Measurements from ENCODE around the gene TCEA3.

TCEA3 gene

GRCh38 chr1:23463286-23463685, 38.7 kb upstream of the TCEA3 start:
- FAIRE-seq (no peak), DNase-seq (ENCODE audit: insufficient read length, low spot score) (no peak)
- no peak for TF ChIP-seq SPI1 (IDR thresholded peaks at IDR 0.05; ENCODE audit: low read depth, low read length)
- no peak for TF ChIP-seq TAF1 (IDR thresholded peaks at IDR 0.05; ENCODE audit: low read depth, low read length)
- TF ChIP-seq POLR2A (IDR thresholded peaks at IDR 0.05; ENCODE audit: low read depth, low read length), result no peak
- no peak for TF ChIP-seq POU2F2 (IDR thresholded peaks at IDR 0.05; ENCODE audit: low read depth, low read length)
- no peak for TF ChIP-seq PAX5 (IDR thresholded peaks at IDR 0.05; ENCODE audit: insufficient read depth, low read length, severe bottlenecking)
- no peak for TF ChIP-seq POLR2AphosphoS5 (IDR thresholded peaks at IDR 0.05; ENCODE audit: low read depth, low read length)

- FAIRE-seq (no peak), DNase-seq (ENCODE audit: insufficient read length, low spot score) (no peak)
- TF ChIP-seq SPI1 (IDR thresholded peaks at IDR 0.05; ENCODE audit: low read depth, low read length), result no peak
- TF ChIP-seq POU2F2 (IDR thresholded peaks at IDR 0.05; ENCODE audit: low read depth, low read length), result no peak
- TF ChIP-seq TAF1 (IDR thresholded peaks at IDR 0.05; ENCODE audit: low read depth, low read length), result no peak
- TF ChIP-seq POLR2AphosphoS5 (IDR thresholded peaks at IDR 0.05; ENCODE audit: low read depth, low read length), result no peak
- no peak for TF ChIP-seq POLR2A (IDR thresholded peaks at IDR 0.05; ENCODE audit: low read depth, low read length)
- TF ChIP-seq PAX5 (IDR thresholded peaks at IDR 0.05; ENCODE audit: insufficient read depth, low read length, severe bottlenecking), result no peak
These were observed 38.2 kb upstream of the TCEA3 start for GRCh38 chr1:23462766-23463165.

- TF ChIP-seq SPI1 (IDR thresholded peaks at IDR 0.05; ENCODE audit: low read depth, low read length) (no peak), TAF1 (IDR thresholded peaks at IDR 0.05; ENCODE audit: low read depth, low read length) (no peak), POLR2A (IDR thresholded peaks at IDR 0.05; ENCODE audit: low read depth, low read length) (no peak), POLR2AphosphoS5 (IDR thresholded peaks at IDR 0.05; ENCODE audit: low read depth, low read length) (no peak), PAX5 (IDR thresholded peaks at IDR 0.05; ENCODE audit: insufficient read depth, low read length, severe bottlenecking) (no peak), POU2F2 (IDR thresholded peaks at IDR 0.05; ENCODE audit: low read depth, low read length) (no peak)
- FAIRE-seq (no peak), DNase-seq (ENCODE audit: insufficient read length, low spot score) (no peak)
These were observed 36.5 kb upstream of the TCEA3 start for GRCh38 chr1:23461050-23461449.

GRCh38 chr1:23460519-23460918, 36.0 kb upstream of the TCEA3 start:
- TF ChIP-seq TAF1 (IDR thresholded peaks at IDR 0.05; ENCODE audit: low read depth, low read length) (no peak), SPI1 (IDR thresholded peaks at IDR 0.05; ENCODE audit: low read depth, low read length) (no peak), POLR2AphosphoS5 (IDR thresholded peaks at IDR 0.05; ENCODE audit: low read depth, low read length) (no peak), POLR2A (IDR thresholded peaks at IDR 0.05; ENCODE audit: low read depth, low read length) (no peak), POU2F2 (IDR thresholded peaks at IDR 0.05; ENCODE audit: low read depth, low read length) (no peak), PAX5 (IDR thresholded peaks at IDR 0.05; ENCODE audit: insufficient read depth, low read length, severe bottlenecking) (no peak)
- FAIRE-seq, result no peak
- no peak for DNase-seq (ENCODE audit: insufficient read length, low spot score)

GRCh38 chr1:23459338-23459757, 34.8 kb upstream of the TCEA3 start:
- FAIRE-seq (no peak), DNase-seq (ENCODE audit: insufficient read length, low spot score) (no peak)
- TF ChIP-seq TAF1 (IDR thresholded peaks at IDR 0.05; ENCODE audit: low read depth, low read length) (no peak), PAX5 (IDR thresholded peaks at IDR 0.05; ENCODE audit: insufficient read depth, low read length, severe bottlenecking) (no peak), SPI1 (IDR thresholded peaks at IDR 0.05; ENCODE audit: low read depth, low read length) (no peak), POLR2A (IDR thresholded peaks at IDR 0.05; ENCODE audit: low read depth, low read length) (no peak), POLR2AphosphoS5 (IDR thresholded peaks at IDR 0.05; ENCODE audit: low read depth, low read length) (no peak), POU2F2 (IDR thresholded peaks at IDR 0.05; ENCODE audit: low read depth, low read length) (no peak)

GRCh38 chr1:23456226-23456625, 31.7 kb upstream of the TCEA3 start:
- TF ChIP-seq PAX5 (IDR thresholded peaks at IDR 0.05; ENCODE audit: insufficient read depth, low read length, severe bottlenecking), result no peak
- no peak for TF ChIP-seq POLR2A (IDR thresholded peaks at IDR 0.05; ENCODE audit: low read depth, low read length)
- TF ChIP-seq POLR2AphosphoS5 (IDR thresholded peaks at IDR 0.05; ENCODE audit: low read depth, low read length), result no peak
- TF ChIP-seq POU2F2 (IDR thresholded peaks at IDR 0.05; ENCODE audit: low read depth, low read length), result no peak
- no peak for TF ChIP-seq TAF1 (IDR thresholded peaks at IDR 0.05; ENCODE audit: low read depth, low read length)
- no peak for TF ChIP-seq SPI1 (IDR thresholded peaks at IDR 0.05; ENCODE audit: low read depth, low read length)
- FAIRE-seq (no peak), DNase-seq (ENCODE audit: insufficient read length, low spot score) (no peak)

GRCh38 chr1:23453455-23454000, 29.0 kb upstream of the TCEA3 start:
- no peak for DNase-seq (ENCODE audit: insufficient read length, low spot score)
- no peak for TF ChIP-seq PAX5 (IDR thresholded peaks at IDR 0.05; ENCODE audit: insufficient read depth, low read length, severe bottlenecking)
- no peak for TF ChIP-seq TAF1 (IDR thresholded peaks at IDR 0.05; ENCODE audit: low read depth, low read length)
- TF ChIP-seq POLR2AphosphoS5 (IDR thresholded peaks at IDR 0.05; ENCODE audit: low read depth, low read length), result no peak
- TF ChIP-seq SPI1 (IDR thresholded peaks at IDR 0.05; ENCODE audit: low read depth, low read length), result no peak
- TF ChIP-seq POLR2A (IDR thresholded peaks at IDR 0.05; ENCODE audit: low read depth, low read length), result no peak
- no peak for TF ChIP-seq POU2F2 (IDR thresholded peaks at IDR 0.05; ENCODE audit: low read depth, low read length)
- FAIRE-seq, result no peak

GRCh38 chr1:23452011-23452411, 27.5 kb upstream of the TCEA3 start:
- no peak for FAIRE-seq
- no peak for TF ChIP-seq POU2F2 (IDR thresholded peaks at IDR 0.05; ENCODE audit: low read depth, low read length)
- TF ChIP-seq POLR2A (IDR thresholded peaks at IDR 0.05; ENCODE audit: low read depth, low read length), result no peak
- TF ChIP-seq TAF1 (IDR thresholded peaks at IDR 0.05; ENCODE audit: low read depth, low read length), result no peak
- TF ChIP-seq SPI1 (IDR thresholded peaks at IDR 0.05; ENCODE audit: low read depth, low read length), result no peak
- no peak for TF ChIP-seq POLR2AphosphoS5 (IDR thresholded peaks at IDR 0.05; ENCODE audit: low read depth, low read length)
- TF ChIP-seq PAX5 (IDR thresholded peaks at IDR 0.05; ENCODE audit: insufficient read depth, low read length, severe bottlenecking), result no peak
- no peak for DNase-seq (ENCODE audit: insufficient read length, low spot score)

GRCh38 chr1:23451441-23451840, 26.9 kb upstream of the TCEA3 start:
- TF ChIP-seq PAX5 (IDR thresholded peaks at IDR 0.05; ENCODE audit: insufficient read depth, low read length, severe bottlenecking), result no peak
- no peak for TF ChIP-seq POLR2A (IDR thresholded peaks at IDR 0.05; ENCODE audit: low read depth, low read length)
- TF ChIP-seq TAF1 (IDR thresholded peaks at IDR 0.05; ENCODE audit: low read depth, low read length), result no peak
- no peak for TF ChIP-seq POU2F2 (IDR thresholded peaks at IDR 0.05; ENCODE audit: low read depth, low read length)
- TF ChIP-seq SPI1 (IDR thresholded peaks at IDR 0.05; ENCODE audit: low read depth, low read length), result no peak
- no peak for TF ChIP-seq POLR2AphosphoS5 (IDR thresholded peaks at IDR 0.05; ENCODE audit: low read depth, low read length)
- FAIRE-seq, result no peak
- DNase-seq (ENCODE audit: insufficient read length, low spot score), result no peak

All from GM12891 (cell line).